CD4-positive, alpha-beta T cell treated with Interleukin-1 beta for 1 hour (primary cell): ENCODE results near the gene CCBE1.
"Not testable (repeated sequence)": the region's sequence is repeated elsewhere in the genome, so short reads cannot be mapped to it uniquely, and the experiment has no call there.

Source experiments
- DNase-seq, 2 donors: peaks; one replicate each; pipeline ENCODE4 v3.0.0-alpha.2; 2020 to 2022

CCBE1 gene

GRCh38 chr18:59650266-59650820, 46.9 kb downstream of the CCBE1 start:
- no peak for DNase-seq

- DNase-seq, result no peak
Measured at GRCh38 chr18:59649591-59649990, 47.6 kb downstream of the CCBE1 start.

GRCh38 chr18:59648469-59648868, 48.8 kb downstream of the CCBE1 start:
- DNase-seq, result not testable (repeated sequence)

GRCh38 chr18:59646963-59647307, 50.3 kb downstream of the CCBE1 start:
- no peak for DNase-seq

- no peak for DNase-seq
Measured at GRCh38 chr18:59646228-59646962, 50.8 kb downstream of the CCBE1 start.

GRCh38 chr18:59643740-59644139, 53.5 kb downstream of the CCBE1 start:
- no peak for DNase-seq

GRCh38 chr18:59640721-59641120, 56.5 kb downstream of the CCBE1 start:
- no peak for DNase-seq

GRCh38 chr18:59639821-59640220, 57.4 kb downstream of the CCBE1 start:
- DNase-seq, result no peak

GRCh38 chr18:59639136-59639535, 58.1 kb downstream of the CCBE1 start:
- no peak for DNase-seq

- no peak for DNase-seq
Measured at GRCh38 chr18:59633961-59634485, 63.2 kb downstream of the CCBE1 start.

GRCh38 chr18:59633317-59633716, 63.9 kb downstream of the CCBE1 start:
- DNase-seq, result no peak

GRCh38 chr18:59631583-59632181, 65.5 kb downstream of the CCBE1 start:
- no peak for DNase-seq

- DNase-seq, result no peak
Measured at GRCh38 chr18:59629894-59630293, 67.3 kb downstream of the CCBE1 start.

- DNase-seq, result no peak
Measured at GRCh38 chr18:59628995-59629394, 68.2 kb downstream of the CCBE1 start.

GRCh38 chr18:59627414-59627813, 69.8 kb downstream of the CCBE1 start:
- DNase-seq, result no peak

GRCh38 chr18:59624369-59624765, 72.9 kb downstream of the CCBE1 start:
- no peak for DNase-seq

- no peak for DNase-seq
Measured at GRCh38 chr18:59623456-59624368, 73.5 kb downstream of the CCBE1 start.

GRCh38 chr18:59621027-59621426, 76.2 kb downstream of the CCBE1 start:
- no peak for DNase-seq

GRCh38 chr18:59620381-59620780, 76.8 kb downstream of the CCBE1 start:
- DNase-seq, result no peak

- no peak for DNase-seq
Measured at GRCh38 chr18:59619816-59620215, 77.4 kb downstream of the CCBE1 start.

GRCh38 chr18:59617468-59617932, 79.7 kb downstream of the CCBE1 start:
- DNase-seq, result no peak

- no peak for DNase-seq
Measured at GRCh38 chr18:59616501-59616900, 80.7 kb downstream of the CCBE1 start.

GRCh38 chr18:59613903-59614302, 83.3 kb downstream of the CCBE1 start:
- DNase-seq, result no peak
